Tibial nerve (tissue), 4 donors: ENCODE measurements around the gene ZNF714.

Source experiments
- EP300 ChIP-seq, 2 donors: sonication (generic); formaldehyde crosslinking; IDR thresholded peaks; one replicate each; pipeline ENCODE4 v1.6.1; 2017; ENCODE audit warnings: antibody characterized with exemption in 2 of 2, mild to moderate bottlenecking in 1 of 2
- POLR2A ChIP-seq, 2 donors: fragments of 450-650 bp; IDR thresholded peaks; one replicate each; pipeline ENCODE4 v1.6.1; 2017; ENCODE audit warnings: antibody characterized with exemption in 2 of 2, mild to moderate bottlenecking in 2 of 2, moderate library complexity in 2 of 2
- TF ChIP-seq, protein P1 (sequence below), 5 experiments: fragments of 200-600 bp in 3 of 5; fragments of 450-650 bp in 2 of 5; sonication (generic) in 3 of 5; IDR thresholded peaks; one replicate each; pipeline ENCODE4 v1.5.1; 2016 to 2019; ENCODE audit warnings: antibody characterized with exemption in 5 of 5, mild to moderate bottlenecking in 3 of 5, moderate library complexity in 2 of 5

DNA sequence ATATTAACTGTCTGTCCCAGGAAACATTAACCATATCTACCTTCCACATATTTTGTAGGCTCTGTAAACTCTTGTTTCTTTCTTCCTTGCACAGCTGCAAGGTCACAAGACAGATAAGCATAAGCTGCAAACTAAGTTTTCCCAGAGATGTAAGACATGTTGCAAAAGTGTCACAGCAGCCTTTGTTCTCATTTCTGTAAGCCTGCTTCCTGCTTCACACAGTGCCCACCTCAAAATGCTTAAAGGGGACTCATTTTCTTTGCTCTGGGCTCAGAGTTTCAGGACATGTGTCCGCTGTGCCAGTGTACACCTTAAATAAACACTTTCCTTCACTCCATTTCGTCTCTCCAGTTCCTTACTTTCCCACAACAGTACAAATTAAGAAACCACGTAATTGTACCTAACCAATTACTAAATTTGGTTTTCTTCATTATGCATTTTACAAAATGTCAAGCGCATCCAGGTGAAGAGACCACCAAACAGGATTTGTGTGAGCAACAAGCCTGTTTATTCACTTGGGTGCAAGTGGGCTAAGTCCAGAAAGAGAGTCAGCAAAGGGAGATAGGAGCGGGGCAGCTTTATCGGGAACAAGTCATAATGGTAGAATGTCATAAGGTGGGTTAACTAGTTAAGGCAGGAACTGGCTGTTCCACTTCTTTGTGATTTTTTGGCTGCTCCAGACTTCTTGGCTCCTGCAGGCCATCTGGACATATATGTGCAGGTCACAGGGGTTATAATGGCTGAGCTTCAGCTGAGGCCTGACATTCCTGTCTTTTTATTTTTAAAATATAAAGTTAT lies 47.1 kb downstream of the ZNF714 start:
- no peak for TF ChIP-seq POLR2A (IDR thresholded peaks at IDR 0.05)
- TF ChIP-seq, protein P1, sequence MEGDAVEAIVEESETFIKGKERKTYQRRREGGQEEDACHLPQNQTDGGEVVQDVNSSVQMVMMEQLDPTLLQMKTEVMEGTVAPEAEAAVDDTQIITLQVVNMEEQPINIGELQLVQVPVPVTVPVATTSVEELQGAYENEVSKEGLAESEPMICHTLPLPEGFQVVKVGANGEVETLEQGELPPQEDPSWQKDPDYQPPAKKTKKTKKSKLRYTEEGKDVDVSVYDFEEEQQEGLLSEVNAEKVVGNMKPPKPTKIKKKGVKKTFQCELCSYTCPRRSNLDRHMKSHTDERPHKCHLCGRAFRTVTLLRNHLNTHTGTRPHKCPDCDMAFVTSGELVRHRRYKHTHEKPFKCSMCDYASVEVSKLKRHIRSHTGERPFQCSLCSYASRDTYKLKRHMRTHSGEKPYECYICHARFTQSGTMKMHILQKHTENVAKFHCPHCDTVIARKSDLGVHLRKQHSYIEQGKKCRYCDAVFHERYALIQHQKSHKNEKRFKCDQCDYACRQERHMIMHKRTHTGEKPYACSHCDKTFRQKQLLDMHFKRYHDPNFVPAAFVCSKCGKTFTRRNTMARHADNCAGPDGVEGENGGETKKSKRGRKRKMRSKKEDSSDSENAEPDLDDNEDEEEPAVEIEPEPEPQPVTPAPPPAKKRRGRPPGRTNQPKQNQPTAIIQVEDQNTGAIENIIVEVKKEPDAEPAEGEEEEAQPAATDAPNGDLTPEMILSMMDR (IDR thresholded peaks at IDR 0.05) = no peak
- no peak for TF ChIP-seq EP300 (IDR thresholded peaks at IDR 0.05)
